ENCODE results near the gene PTPRD. TPM values are rescaled to one million over a fixed set of nuclear protein-coding genes. Genes with fewer than 3 reads are reported as not detected.
"Not testable (repeated sequence)": the region's sequence is repeated elsewhere in the genome, so short reads cannot be mapped to it uniquely, and the experiment has no call there.

Gene PTPRD
- total and polyA plus RNA-seq, 5 experiments from 2014 or later, result not detected

GRCh38 chr9:10571699-10572098 is 41.1 kb downstream of the PTPRD start:
- H3K4me1 Mint-ChIP-seq, result no peaks in the 10 kb centered on the region
- no peak for DNase-seq
- POLR2A ChIA-PET, result no interaction called here
- H3K27me3 Mint-ChIP-seq, result no peaks in the 10 kb centered on the region
- H3K27ac Mint-ChIP-seq, result no peak overlapping the region
- ATAC-seq, result no peak
- no peak overlapping the region for H3K4me3 Mint-ChIP-seq
- peaks cover 0 to 33% (median 7%) of the 10 kb centered on the region in 9 donors for H3K9me3 Mint-ChIP-seq
- no peaks in the 10 kb centered on the region for H3K36me3 Mint-ChIP-seq

GRCh38 chr9:10566848-10567247 is 46.0 kb downstream of the PTPRD start:
- POLR2A ChIA-PET, result no interaction called here
- peak overlapping the region in 1 of 10 donors; percentile 70 for H3K27ac Mint-ChIP-seq
- ATAC-seq (no peak), DNase-seq (no peak)
- peaks cover 4 to 23% (median 10%) of the 10 kb centered on the region in 9 donors for H3K9me3 Mint-ChIP-seq
- no peak overlapping the region for H3K4me3 Mint-ChIP-seq
- no peaks in the 10 kb centered on the region for H3K4me1 Mint-ChIP-seq
- H3K27me3 Mint-ChIP-seq, result no peaks in the 10 kb centered on the region
- H3K36me3 Mint-ChIP-seq, result no peaks in the 10 kb centered on the region

GRCh38 chr9:10562581-10563343 is 50.0 kb downstream of the PTPRD start:
- H3K36me3 Mint-ChIP-seq, result no peaks in the 10 kb centered on the region
- ATAC-seq, result no peak
- POLR2A ChIA-PET, result no interaction called here
- no peaks in the 10 kb centered on the region for H3K27me3 Mint-ChIP-seq
- no peak for DNase-seq
- H3K4me3 Mint-ChIP-seq, result no peak overlapping the region
- H3K27ac Mint-ChIP-seq, result no peak overlapping the region
- H3K4me1 Mint-ChIP-seq, result no peaks in the 10 kb centered on the region
- H3K9me3 Mint-ChIP-seq, result peaks cover 5 to 29% (median 9%) of the 10 kb centered on the region in 9 donors

GRCh38 chr9:10548348-10548747 is 64.5 kb downstream of the PTPRD start:
- POLR2A ChIA-PET, result no interaction called here
- Mint-ChIP-seq H3K4me3 (no peak overlapping the region), H3K36me3 (no peaks in the 10 kb centered on the region), H3K27me3 (no peaks in the 10 kb centered on the region), H3K27ac (no peak overlapping the region), H3K4me1 (no peaks in the 10 kb centered on the region), H3K9me3 (peaks cover 3 to 20% (median 6%) of the 10 kb centered on the region in 9 donors)
- no peak for DNase-seq
- ATAC-seq, result no peak

- no peaks in the 10 kb centered on the region for H3K36me3 Mint-ChIP-seq
Observed at GRCh38 chr9:10538073-10538472, 74.7 kb downstream of the PTPRD start.

GRCh38 chr9:10534850-10535249 is 78.0 kb downstream of the PTPRD start:
- no peaks in the 10 kb centered on the region for H3K27me3 Mint-ChIP-seq
- POLR2A ChIA-PET, result no interaction called here
- DNase-seq (no peak), ATAC-seq (no peak)
- no peak overlapping the region for H3K4me3 Mint-ChIP-seq
- no peak overlapping the region for H3K27ac Mint-ChIP-seq
- H3K36me3 Mint-ChIP-seq, result no peaks in the 10 kb centered on the region
- peaks cover 0 to 16% (median 6%) of the 10 kb centered on the region in 9 donors for H3K9me3 Mint-ChIP-seq
- no peaks in the 10 kb centered on the region for H3K4me1 Mint-ChIP-seq

More at GRCh38 chr9:10538073-10538472, 74.7 kb downstream of the PTPRD start:
- Mint-ChIP-seq H3K4me3 (no peak overlapping the region), H3K9me3 (peaks cover 0 to 25% (median 6%) of the 10 kb centered on the region in 9 donors), H3K4me1 (no peaks in the 10 kb centered on the region), H3K27ac (no peak overlapping the region), H3K27me3 (no peaks in the 10 kb centered on the region)
- no peak for DNase-seq
- no peak for ATAC-seq
- POLR2A ChIA-PET, result no interaction called here

GRCh38 chr9:10525972-10526371 is 86.8 kb downstream of the PTPRD start:
- H3K27ac Mint-ChIP-seq, result no peak overlapping the region
- H3K9me3 Mint-ChIP-seq, result peaks cover 0 to 14% (median 9%) of the 10 kb centered on the region in 9 donors
- no peaks in the 10 kb centered on the region for H3K36me3 Mint-ChIP-seq
- no peaks in the 10 kb centered on the region for H3K27me3 Mint-ChIP-seq
- no peak for ATAC-seq
- H3K4me3 Mint-ChIP-seq, result no peak overlapping the region
- H3K4me1 Mint-ChIP-seq, result no peaks in the 10 kb centered on the region
- no peak for DNase-seq
- POLR2A ChIA-PET, result no interaction called here

GRCh38 chr9:10523164-10523563 is 89.6 kb downstream of the PTPRD start:
- Mint-ChIP-seq H3K27ac (no peak overlapping the region), H3K36me3 (no peaks in the 10 kb centered on the region), H3K27me3 (no peaks in the 10 kb centered on the region), H3K4me1 (no peaks in the 10 kb centered on the region), H3K9me3 (peaks cover 0 to 18% (median 11%) of the 10 kb centered on the region in 9 donors), H3K4me3 (no peak overlapping the region)
- POLR2A ChIA-PET, result no interaction called here
- ATAC-seq, result no peak
- no peak for DNase-seq

GRCh38 chr9:10512144-10512543 is 100.7 kb downstream of the PTPRD start:
- DNase-seq, result no peak
- Mint-ChIP-seq H3K27ac (no peak overlapping the region), H3K4me1 (no peaks in the 10 kb centered on the region), H3K36me3 (no peaks in the 10 kb centered on the region), H3K27me3 (no peaks in the 10 kb centered on the region), H3K9me3 (peaks cover 5 to 29% (median 11%) of the 10 kb centered on the region in 9 donors), H3K4me3 (no peak overlapping the region)
- POLR2A ChIA-PET, result no interaction called here
- ATAC-seq, result no peak

GRCh38 chr9:10488937-10489336 is 123.9 kb downstream of the PTPRD start:
- Mint-ChIP-seq H3K27ac (peak overlapping the region in 1 of 10 donors; percentile 26), H3K4me1 (no peaks in the 10 kb centered on the region), H3K27me3 (no peaks in the 10 kb centered on the region), H3K4me3 (no peak overlapping the region), H3K9me3 (peaks cover 9 to 44% (median 26%) of the 10 kb centered on the region in 9 donors), H3K36me3 (no peaks in the 10 kb centered on the region)
- POLR2A ChIA-PET, result no interaction called here
- ATAC-seq (no peak), DNase-seq (no peak)

GRCh38 chr9:10479172-10479571 is 133.6 kb downstream of the PTPRD start:
- POLR2A ChIA-PET, result no interaction called here
- ATAC-seq (no peak), DNase-seq (no peak)
- no peak overlapping the region for H3K4me3 Mint-ChIP-seq
- H3K4me1 Mint-ChIP-seq, result no peaks in the 10 kb centered on the region
- peaks cover 6 to 52% (median 27%) of the 10 kb centered on the region in 9 donors for H3K9me3 Mint-ChIP-seq
- H3K27me3 Mint-ChIP-seq, result no peaks in the 10 kb centered on the region
- no peaks in the 10 kb centered on the region for H3K36me3 Mint-ChIP-seq
- no peak overlapping the region for H3K27ac Mint-ChIP-seq

GRCh38 chr9:10449201-10449617 is 163.6 kb downstream of the PTPRD start:
- H3K4me3 Mint-ChIP-seq, H3K36me3 Mint-ChIP-seq, H3K27ac Mint-ChIP-seq, H3K4me1 Mint-ChIP-seq, ATAC-seq, DNase-seq, H3K27me3 Mint-ChIP-seq, POLR2A ChIA-PET: not testable (repeated sequence)
- H3K9me3 Mint-ChIP-seq, result peaks cover 4 to 28% (median 21%) of the 10 kb centered on the region in 9 donors

GRCh38 chr9:10447036-10447435 is 165.8 kb downstream of the PTPRD start:
- DNase-seq (no peak), ATAC-seq (no peak)
- POLR2A ChIA-PET, result no interaction called here
- H3K4me1 Mint-ChIP-seq, result no peaks in the 10 kb centered on the region
- H3K27me3 Mint-ChIP-seq, result no peaks in the 10 kb centered on the region
- no peaks in the 10 kb centered on the region for H3K36me3 Mint-ChIP-seq
- H3K27ac Mint-ChIP-seq, result no peak overlapping the region
- H3K4me3 Mint-ChIP-seq, result no peak overlapping the region
- H3K9me3 Mint-ChIP-seq, result peaks cover 2 to 20% (median 16%) of the 10 kb centered on the region in 9 donors

GRCh38 chr9:10443868-10444204 is 169.0 kb downstream of the PTPRD start:
- H3K4me1 Mint-ChIP-seq, result no peaks in the 10 kb centered on the region
- no peak for ATAC-seq
- no peak overlapping the region for H3K4me3 Mint-ChIP-seq
- POLR2A ChIA-PET, result no interaction called here
- DNase-seq, result no peak
- H3K36me3 Mint-ChIP-seq, result no peaks in the 10 kb centered on the region
- no peaks in the 10 kb centered on the region for H3K27me3 Mint-ChIP-seq
- H3K9me3 Mint-ChIP-seq, result peaks cover 2 to 22% (median 18%) of the 10 kb centered on the region in 9 donors
- no peak overlapping the region for H3K27ac Mint-ChIP-seq

Data from naive thymus-derived CD8-positive, alpha-beta T cell (primary cell).